ENCODE results near the gene MRPL41.
"Not testable (repeated sequence)": the region's sequence is repeated elsewhere in the genome, so short reads cannot be mapped to it uniquely, and the experiment has no call there.

The MRPL41 gene

DNA sequence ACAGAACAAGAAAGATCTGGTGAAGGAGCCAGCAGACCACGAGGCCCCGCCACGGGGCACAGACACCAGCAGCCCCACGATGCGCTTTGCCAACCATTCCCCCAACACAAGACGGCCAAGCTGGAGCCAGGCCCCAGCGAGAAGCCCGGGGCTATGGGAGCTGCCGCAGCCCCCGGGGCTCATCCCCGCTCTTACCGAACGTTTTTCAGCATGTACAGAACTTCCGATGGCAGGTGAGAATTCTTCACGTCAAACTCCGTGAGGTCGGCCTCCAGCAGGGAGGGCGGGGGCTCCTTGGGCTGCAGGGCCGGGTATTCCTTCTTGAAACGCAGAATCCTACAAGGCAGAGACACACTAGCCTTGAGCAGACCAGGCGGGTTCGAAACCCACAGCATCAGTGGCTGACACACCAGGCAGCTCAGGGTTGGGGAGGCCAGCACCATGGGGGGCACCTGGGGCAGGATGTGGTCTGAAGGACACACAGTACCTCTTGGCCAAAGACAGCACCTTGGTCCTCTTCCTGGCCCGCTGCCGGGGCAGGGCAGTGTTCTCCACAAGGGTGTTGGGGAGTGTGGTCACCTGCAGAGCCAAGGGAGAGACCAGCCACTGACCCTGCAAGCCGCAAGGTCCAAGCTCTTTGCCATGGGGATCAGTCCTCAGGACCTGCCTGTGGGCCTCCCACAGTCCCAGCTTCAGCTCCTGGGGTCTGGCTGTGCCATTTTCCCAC is 8.3 kb upstream of the MRPL41 start:
- Histone ChIP-seq H3K27me3 (ENCODE audit: control insufficient read depth, insufficient read depth, low read length) (no peaks in the 10 kb centered on the region), H3K27ac (ENCODE audit: low read length) (no peak overlapping the region), H3K9ac (ENCODE audit: low read length) (no peak overlapping the region), H3K4me3 (ENCODE audit: low read length) (no peak overlapping the region), H3K9me3 (ENCODE audit: control insufficient read depth, low read depth, low read length) (no peaks in the 10 kb centered on the region), H3K4me1 (ENCODE audit: control insufficient read depth, low read depth, low read length) (no peaks in the 10 kb centered on the region), H3K36me3 (ENCODE audit: control insufficient read depth, low read depth, low read length) (no peaks in the 10 kb centered on the region)

DNA sequence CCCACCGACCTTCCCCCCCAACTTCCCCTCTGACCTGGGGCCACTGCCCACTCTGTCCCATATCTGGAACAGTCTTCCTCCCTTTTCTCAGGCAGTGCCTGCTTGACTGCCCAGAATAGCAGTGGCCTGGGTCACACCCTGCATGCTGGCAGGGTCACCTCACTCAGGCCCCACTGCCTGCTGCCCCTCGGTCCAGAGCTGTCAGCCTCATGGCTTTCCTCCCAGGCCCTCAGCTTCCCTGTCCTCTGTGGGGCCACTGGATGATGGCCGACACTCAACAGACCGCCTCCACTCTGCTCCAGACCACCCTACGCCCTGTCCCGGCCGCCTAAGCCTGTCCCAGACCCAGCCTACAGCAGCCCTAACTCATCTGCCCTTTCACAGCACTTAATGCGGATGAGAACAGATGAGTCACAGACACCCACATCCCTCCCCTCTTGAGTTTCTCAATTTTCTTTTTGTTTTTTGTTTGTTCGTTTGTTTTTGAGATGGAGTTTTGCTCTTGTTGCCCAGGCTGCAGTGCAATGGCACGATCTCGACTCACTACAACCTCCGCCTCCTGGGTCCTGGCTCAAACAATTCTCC is 7.4 kb upstream of the MRPL41 start:
- H3K4me3 ChIP-seq (ENCODE audit: low read length) = no peak overlapping the region
- no peaks in the 10 kb centered on the region for H3K27me3 ChIP-seq (ENCODE audit: control insufficient read depth, insufficient read depth, low read length)
- no peak overlapping the region for H3K9ac ChIP-seq (ENCODE audit: low read length)
- H3K4me1 ChIP-seq (ENCODE audit: control insufficient read depth, low read depth, low read length) = no peaks in the 10 kb centered on the region
- no peaks in the 10 kb centered on the region for H3K9me3 ChIP-seq (ENCODE audit: control insufficient read depth, low read depth, low read length)
- no peak overlapping the region for H3K27ac ChIP-seq (ENCODE audit: low read length)
- H3K36me3 ChIP-seq (ENCODE audit: control insufficient read depth, low read depth, low read length) = no peaks in the 10 kb centered on the region

DNA sequence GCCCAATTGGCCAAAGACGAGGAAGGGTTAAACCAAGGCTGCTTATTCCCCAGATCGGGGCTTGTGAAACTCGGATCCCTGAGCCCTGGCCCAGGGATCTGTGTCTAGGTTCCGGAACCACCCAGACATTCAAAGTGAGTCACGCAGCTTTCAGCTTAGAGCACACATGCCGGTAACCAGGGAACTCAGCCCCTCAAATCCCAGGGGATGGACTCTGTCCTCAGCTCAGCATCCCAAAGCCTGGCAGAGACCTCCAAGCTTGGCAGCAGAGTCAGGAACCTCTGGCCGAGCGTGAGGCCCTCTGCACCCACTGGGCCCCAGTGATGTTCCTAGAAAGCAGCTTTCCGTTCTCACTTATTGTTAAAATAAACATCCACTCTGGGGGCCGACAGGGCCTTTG is 6.6 kb upstream of the MRPL41 start:
- H3K4me3 ChIP-seq (ENCODE audit: low read length) = no peak overlapping the region
- H3K27me3 ChIP-seq (ENCODE audit: control insufficient read depth, insufficient read depth, low read length) = no peaks in the 10 kb centered on the region
- no peak overlapping the region for H3K27ac ChIP-seq (ENCODE audit: low read length)
- no peak overlapping the region for H3K9ac ChIP-seq (ENCODE audit: low read length)
- H3K4me1 ChIP-seq (ENCODE audit: control insufficient read depth, low read depth, low read length) = no peaks in the 10 kb centered on the region
- no peaks in the 10 kb centered on the region for H3K36me3 ChIP-seq (ENCODE audit: control insufficient read depth, low read depth, low read length)
- no peaks in the 10 kb centered on the region for H3K9me3 ChIP-seq (ENCODE audit: control insufficient read depth, low read depth, low read length)

DNA sequence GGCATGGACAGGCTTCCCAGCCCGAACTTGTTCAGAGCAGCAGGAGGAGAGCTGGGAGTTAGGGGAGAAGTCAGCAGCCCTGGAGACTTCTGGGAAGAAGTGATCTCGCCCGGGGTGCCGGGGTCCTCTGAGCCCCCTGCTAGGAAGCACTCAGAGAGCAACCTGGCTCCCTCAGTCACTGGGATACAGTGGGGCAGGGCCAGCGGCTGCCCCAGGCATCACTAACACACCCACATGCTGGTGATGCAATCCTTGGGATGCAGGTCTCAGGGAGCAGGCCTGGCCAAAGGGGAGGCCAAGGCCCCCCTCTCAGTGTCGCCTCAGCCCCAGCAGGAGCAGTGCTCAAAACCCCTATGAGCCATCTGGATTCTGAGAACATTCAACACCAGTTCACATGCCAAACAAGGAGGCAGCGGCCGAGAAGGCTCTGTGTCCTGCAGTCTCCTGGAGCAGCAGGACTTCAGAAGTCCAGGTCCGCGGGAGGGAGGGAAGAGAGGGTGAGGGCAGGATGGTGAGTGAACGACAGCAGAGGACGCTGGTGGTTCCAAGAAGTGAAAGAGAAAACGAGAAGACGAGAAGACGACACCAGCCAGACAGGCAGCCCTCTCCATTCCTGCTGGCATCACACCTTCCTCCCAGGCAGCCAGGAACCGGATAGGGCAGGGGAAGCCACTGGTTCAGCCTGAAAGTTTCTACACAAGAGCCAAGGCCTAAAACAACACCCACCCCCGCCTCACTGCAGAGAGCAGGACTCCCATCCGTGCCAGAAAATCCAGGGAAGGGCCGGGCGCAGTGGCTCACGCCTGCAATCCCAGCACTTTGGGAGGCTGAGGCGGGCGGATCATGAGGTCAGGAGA is 3.8 kb upstream of the MRPL41 start:
- Histone ChIP-seq H3K9me3 (ENCODE audit: control insufficient read depth, low read depth, low read length) (no peaks in the 10 kb centered on the region), H3K4me3 (ENCODE audit: low read length) (no peak overlapping the region), H3K4me1 (ENCODE audit: control insufficient read depth, low read depth, low read length) (no peaks in the 10 kb centered on the region), H3K27me3 (ENCODE audit: control insufficient read depth, insufficient read depth, low read length) (no peaks in the 10 kb centered on the region), H3K9ac (ENCODE audit: low read length) (no peak overlapping the region), H3K36me3 (ENCODE audit: control insufficient read depth, low read depth, low read length) (no peaks in the 10 kb centered on the region), H3K27ac (ENCODE audit: low read length) (no peak overlapping the region)

DNA sequence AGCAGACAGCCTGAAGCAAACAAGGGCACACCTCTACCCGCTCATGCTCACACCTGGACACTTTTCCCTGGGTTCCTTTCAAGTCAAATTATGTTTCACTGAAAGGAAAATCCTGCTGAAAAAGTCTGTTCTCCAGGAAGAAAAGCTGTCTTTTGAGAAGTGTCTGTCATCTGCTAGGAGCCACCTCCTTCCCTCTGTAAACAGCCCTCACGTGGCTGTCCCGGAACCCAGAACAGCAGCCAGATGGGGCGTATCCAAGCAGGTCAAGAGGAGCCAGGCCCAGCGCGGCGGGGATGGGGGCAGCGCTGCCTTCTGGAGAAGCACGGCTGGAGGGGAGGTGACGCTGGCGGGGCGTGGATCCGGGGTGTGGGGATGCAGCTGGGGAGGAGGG is 1.5 kb upstream of the MRPL41 start, which contains the start of gene PNPLA7:
Gene PNPLA7, minus strand, starts transcription at position 172 of the 391 bp plus-strand sequence. CDS start 205 bp downstream, outside the sequence.
- H3K9ac ChIP-seq (ENCODE audit: low read length) = no peak within 1 kb of the TSS
- no peaks in the 10 kb centered on the region for H3K27me3 ChIP-seq (ENCODE audit: control insufficient read depth, insufficient read depth, low read length)
- no peaks in the 10 kb centered on the region for H3K4me1 ChIP-seq (ENCODE audit: control insufficient read depth, low read depth, low read length)
- H3K4me3 ChIP-seq (ENCODE audit: low read length) = peak within 1 kb of the TSS; percentile 54
- peaks cover 10% of the 10 kb centered on the region for H3K36me3 ChIP-seq (ENCODE audit: control insufficient read depth, low read depth, low read length)
- H3K27ac ChIP-seq (ENCODE audit: low read length) = no peak within 1 kb of the TSS
- H3K9me3 ChIP-seq (ENCODE audit: control insufficient read depth, low read depth, low read length) = no peaks in the 10 kb centered on the region

DNA sequence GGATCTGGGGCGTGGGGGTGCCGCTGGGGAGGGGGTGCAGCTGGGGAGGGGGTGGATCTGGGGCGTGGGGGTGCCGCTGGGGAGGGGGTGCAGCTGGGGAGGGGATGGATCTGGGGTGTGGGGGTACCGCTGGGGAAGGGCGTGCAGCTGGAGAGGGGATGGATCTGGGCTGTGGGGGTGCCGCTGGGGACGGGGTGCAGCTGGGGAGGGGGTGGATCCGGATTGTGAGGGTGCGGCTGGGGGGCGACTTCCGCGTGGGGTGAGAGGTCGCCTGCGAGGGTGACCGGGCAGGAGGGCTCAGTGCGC is 768 bp upstream of the MRPL41 start:
- not testable (repeated sequence) for H3K9me3 ChIP-seq (ENCODE audit: control insufficient read depth, low read depth, low read length); H3K9ac ChIP-seq (ENCODE audit: low read length); H3K27me3 ChIP-seq (ENCODE audit: control insufficient read depth, insufficient read depth, low read length); H3K4me1 ChIP-seq (ENCODE audit: control insufficient read depth, low read depth, low read length); H3K27ac ChIP-seq (ENCODE audit: low read length)
- H3K4me3 ChIP-seq (ENCODE audit: low read length) = peak overlapping the region; percentile 54
- peaks cover 17% of the 10 kb centered on the region for H3K36me3 ChIP-seq (ENCODE audit: control insufficient read depth, low read depth, low read length)

DNA sequence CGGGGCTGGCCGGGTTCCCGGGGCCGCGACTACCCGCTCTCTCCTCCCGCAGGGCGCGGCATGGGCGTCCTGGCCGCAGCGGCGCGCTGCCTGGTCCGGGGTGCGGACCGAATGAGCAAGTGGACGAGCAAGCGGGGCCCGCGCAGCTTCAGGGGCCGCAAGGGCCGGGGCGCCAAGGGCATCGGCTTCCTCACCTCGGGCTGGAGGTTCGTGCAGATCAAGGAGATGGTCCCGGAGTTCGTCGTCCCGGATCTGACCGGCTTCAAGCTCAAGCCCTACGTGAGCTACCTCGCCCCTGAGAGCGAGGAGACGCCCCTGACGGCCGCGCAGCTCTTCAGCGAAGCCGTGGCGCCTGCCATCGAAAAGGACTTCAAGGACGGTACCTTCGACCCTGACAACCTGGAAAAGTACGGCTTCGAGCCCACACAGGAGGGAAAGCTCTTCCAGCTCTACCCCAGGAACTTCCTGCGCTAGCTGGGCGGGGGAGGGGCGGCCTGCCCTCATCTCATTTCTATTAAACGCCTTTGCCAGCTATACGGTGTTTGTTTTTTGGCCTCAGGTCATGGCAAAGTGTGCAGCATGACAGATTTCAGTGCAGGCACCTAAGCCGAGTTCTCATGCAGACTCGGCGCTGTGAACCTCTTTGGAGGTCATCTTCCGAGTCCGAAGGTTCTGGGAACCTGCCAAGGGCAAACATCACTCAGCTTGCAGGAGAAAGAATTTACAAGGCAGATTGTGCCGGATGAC is 516 bp downstream of the MRPL41 start:
- Histone ChIP-seq H3K36me3 (ENCODE audit: control insufficient read depth, low read depth, low read length) (peaks cover 21% of the 10 kb centered on the region), H3K4me1 (ENCODE audit: control insufficient read depth, low read depth, low read length) (no peaks in the 10 kb centered on the region), H3K27ac (ENCODE audit: low read length) (no peak overlapping the region)

DNA sequence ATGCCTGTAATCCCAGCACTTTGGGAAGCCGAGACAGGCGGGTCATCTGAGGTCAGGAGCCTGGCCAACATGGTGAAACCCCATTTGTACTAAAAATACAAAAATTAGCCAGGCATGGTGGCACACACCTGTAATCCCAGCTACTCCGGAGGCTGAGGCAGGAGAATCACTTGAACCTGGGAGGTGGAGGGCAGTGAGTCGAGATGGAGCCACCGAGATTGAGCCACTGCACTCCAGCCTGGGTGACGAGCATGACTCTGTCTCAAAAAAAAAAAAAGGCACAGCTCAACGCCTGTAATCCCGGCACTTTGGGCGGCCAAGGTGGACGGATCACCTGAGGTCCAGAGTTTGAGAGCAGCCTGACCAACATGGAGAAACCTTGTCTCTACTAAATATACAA is 2.0 kb downstream of the MRPL41 start:
- H3K36me3 ChIP-seq (ENCODE audit: control insufficient read depth, low read depth, low read length) = peaks cover 27% of the 10 kb centered on the region
- H3K9me3 ChIP-seq (ENCODE audit: control insufficient read depth, low read depth, low read length); H3K4me1 ChIP-seq (ENCODE audit: control insufficient read depth, low read depth, low read length); H3K4me3 ChIP-seq (ENCODE audit: low read length); H3K27me3 ChIP-seq (ENCODE audit: control insufficient read depth, insufficient read depth, low read length); H3K27ac ChIP-seq (ENCODE audit: low read length); H3K9ac ChIP-seq (ENCODE audit: low read length): not testable (repeated sequence)

More for the DNA sequence above, 516 bp downstream of the MRPL41 start:
- peak overlapping the region; percentile 86 for H3K4me3 ChIP-seq (ENCODE audit: low read length)
- peak overlapping the region; percentile 79 for H3K9ac ChIP-seq (ENCODE audit: low read length)
- H3K27me3 ChIP-seq (ENCODE audit: control insufficient read depth, insufficient read depth, low read length) = no peaks in the 10 kb centered on the region
- H3K9me3 ChIP-seq (ENCODE audit: control insufficient read depth, low read depth, low read length) = no peaks in the 10 kb centered on the region

DNA sequence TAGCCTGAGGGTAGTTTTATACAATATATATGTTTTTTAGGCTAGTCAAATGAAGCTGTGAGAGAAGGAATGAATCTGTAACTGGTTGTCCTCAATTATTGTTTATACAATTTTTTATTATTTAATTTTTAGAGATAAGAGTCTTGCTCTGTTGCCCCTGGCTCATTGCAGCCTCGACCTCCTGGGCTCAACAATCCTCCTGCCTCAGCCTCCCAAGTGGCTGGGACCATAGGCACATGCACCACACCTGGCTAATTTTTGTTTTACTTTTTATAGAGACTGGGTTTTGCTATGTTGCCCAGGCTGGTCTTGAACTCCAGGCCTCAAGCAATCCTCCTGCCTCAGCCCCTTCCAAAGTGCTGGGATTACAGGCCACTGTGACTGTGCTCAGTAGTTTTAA is 2.7 kb downstream of the MRPL41 start:
- Histone ChIP-seq H3K36me3 (ENCODE audit: control insufficient read depth, low read depth, low read length) (peaks cover 27% of the 10 kb centered on the region), H3K27me3 (ENCODE audit: control insufficient read depth, insufficient read depth, low read length) (no peaks in the 10 kb centered on the region), H3K4me3 (ENCODE audit: low read length) (no peak overlapping the region), H3K4me1 (ENCODE audit: control insufficient read depth, low read depth, low read length) (no peaks in the 10 kb centered on the region), H3K27ac (ENCODE audit: low read length) (no peak overlapping the region), H3K9ac (ENCODE audit: low read length) (no peak overlapping the region), H3K9me3 (ENCODE audit: control insufficient read depth, low read depth, low read length) (no peaks in the 10 kb centered on the region)

DNA sequence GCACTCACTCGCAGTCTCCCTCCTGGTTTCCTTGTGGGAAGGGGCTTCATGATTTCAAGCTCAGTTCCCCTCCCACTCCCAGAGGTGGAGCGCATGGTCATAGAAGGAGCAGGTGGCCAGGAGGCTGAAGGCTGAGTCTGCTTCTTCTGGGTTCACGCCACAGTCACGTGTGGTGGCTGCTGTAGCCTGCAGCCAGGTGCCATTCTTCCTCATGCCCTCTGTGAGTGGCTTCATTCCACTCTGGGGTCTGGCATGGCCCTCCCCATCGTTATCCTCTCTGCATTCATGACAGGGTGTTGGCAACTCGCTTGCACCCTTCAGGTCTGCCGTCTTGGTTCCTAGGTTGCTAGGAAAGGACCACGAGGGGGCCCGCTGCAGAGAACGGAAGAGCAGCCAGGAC is 3.5 kb downstream of the MRPL41 start:
- H3K4me1 ChIP-seq (ENCODE audit: control insufficient read depth, low read depth, low read length) = no peaks in the 10 kb centered on the region

DNA sequence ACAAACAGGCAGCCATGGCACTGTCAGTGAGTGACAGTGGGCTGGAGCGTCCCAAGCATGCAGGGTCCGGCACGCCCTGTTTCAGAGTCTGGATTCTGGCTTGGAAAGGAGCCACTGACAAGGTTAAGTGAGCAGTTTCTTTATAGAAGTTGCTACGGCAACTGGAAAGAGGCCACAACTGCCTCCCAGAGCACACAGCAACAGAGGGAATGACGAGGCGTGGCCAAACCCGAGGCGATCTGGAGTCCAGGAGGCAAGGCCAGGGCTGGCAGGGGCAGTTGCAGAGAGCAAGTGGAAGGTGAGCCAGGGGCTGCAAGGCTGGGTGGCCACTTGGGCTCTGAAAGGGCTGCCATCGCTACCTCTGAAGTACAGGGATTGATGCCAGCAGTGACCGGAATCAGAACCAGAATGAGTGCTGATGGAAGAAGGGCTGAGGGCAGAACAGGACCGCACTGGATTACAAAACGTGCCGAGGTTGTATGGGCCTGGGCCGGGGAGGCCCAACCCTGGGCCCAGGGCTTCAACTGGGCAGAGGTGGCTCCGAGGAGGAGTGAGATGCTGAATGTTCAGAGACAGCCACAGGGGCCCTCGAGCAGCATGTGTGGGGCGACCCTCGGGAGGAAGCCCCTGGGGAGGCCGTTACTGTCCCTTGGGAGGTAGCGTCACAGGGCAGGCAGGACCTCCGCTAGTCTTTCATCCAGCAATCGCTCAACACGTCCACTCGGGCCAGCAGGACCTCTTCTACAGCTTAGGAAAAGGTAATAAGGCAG is 4.6 kb downstream of the MRPL41 start:
- Histone ChIP-seq H3K4me3 (ENCODE audit: low read length) (no peak overlapping the region), H3K36me3 (ENCODE audit: control insufficient read depth, low read depth, low read length) (peaks cover 30% of the 10 kb centered on the region), H3K4me1 (ENCODE audit: control insufficient read depth, low read depth, low read length) (no peaks in the 10 kb centered on the region), H3K27me3 (ENCODE audit: control insufficient read depth, insufficient read depth, low read length) (no peaks in the 10 kb centered on the region), H3K27ac (ENCODE audit: low read length) (no peak overlapping the region), H3K9me3 (ENCODE audit: control insufficient read depth, low read depth, low read length) (no peaks in the 10 kb centered on the region), H3K9ac (ENCODE audit: low read length) (no peak overlapping the region)

More for the DNA sequence above, 3.5 kb downstream of the MRPL41 start:
- H3K4me3 ChIP-seq (ENCODE audit: low read length) = no peak overlapping the region
- no peak overlapping the region for H3K27ac ChIP-seq (ENCODE audit: low read length)
- H3K9ac ChIP-seq (ENCODE audit: low read length) = no peak overlapping the region
- no peaks in the 10 kb centered on the region for H3K27me3 ChIP-seq (ENCODE audit: control insufficient read depth, insufficient read depth, low read length)
- H3K9me3 ChIP-seq (ENCODE audit: control insufficient read depth, low read depth, low read length) = no peaks in the 10 kb centered on the region
- H3K36me3 ChIP-seq (ENCODE audit: control insufficient read depth, low read depth, low read length) = peaks cover 30% of the 10 kb centered on the region

Data from iPS-18a (cell line).